GM08714 (cell line): ENCODE data around the gene ADGRV1.

Experiments
- H3K4me3 ChIP-seq: fragments of 200-500 bp; sonication (Bioruptor generic); 2 replicates; pipeline ENCODE4 v1.5.1; 2014; ENCODE audit warnings: mild to moderate bottlenecking, low read length, inconsistent platforms
- ZNF274 ChIP-seq: IDR thresholded peaks from 2 replicates; pipeline ENCODE4 v1.6.1; 2012; ENCODE audit warnings: mild to moderate bottlenecking, low read depth, low read length

The ADGRV1 gene

DNA sequence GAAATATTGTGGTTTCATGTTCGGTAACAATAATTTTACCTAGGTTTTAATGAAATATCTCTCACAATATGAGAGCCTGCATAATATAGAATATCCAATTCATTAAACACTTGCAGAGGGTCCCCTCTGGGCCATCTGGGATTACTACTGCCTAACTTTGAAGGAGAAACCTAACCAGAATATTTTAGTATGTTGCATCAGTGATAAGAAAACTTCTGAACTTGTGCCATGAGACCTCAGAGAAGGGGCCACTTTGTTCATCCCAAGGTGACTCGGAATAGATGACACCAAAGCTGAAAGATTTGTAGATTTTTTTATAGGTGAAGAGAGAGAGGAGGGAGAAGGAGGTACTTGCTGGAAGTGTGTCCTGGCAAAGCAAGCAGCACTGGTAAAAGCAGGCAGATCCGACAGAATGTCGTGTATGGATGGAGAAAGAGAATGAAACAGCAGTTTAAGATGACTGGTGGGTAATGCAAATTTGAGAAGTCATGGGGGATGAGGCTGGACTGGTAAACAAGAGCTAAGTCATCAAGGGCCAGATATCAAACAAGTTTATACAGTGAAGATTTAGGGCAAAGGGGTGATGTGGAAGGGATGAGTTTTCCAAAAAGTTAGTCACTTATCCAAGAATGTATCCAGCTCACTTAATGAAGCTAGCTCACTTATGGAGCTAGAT, 372.3 kb downstream of the ADGRV1 start:
- no peak overlapping the region for H3K4me3 ChIP-seq
- TF ChIP-seq ZNF274, result no peak

DNA sequence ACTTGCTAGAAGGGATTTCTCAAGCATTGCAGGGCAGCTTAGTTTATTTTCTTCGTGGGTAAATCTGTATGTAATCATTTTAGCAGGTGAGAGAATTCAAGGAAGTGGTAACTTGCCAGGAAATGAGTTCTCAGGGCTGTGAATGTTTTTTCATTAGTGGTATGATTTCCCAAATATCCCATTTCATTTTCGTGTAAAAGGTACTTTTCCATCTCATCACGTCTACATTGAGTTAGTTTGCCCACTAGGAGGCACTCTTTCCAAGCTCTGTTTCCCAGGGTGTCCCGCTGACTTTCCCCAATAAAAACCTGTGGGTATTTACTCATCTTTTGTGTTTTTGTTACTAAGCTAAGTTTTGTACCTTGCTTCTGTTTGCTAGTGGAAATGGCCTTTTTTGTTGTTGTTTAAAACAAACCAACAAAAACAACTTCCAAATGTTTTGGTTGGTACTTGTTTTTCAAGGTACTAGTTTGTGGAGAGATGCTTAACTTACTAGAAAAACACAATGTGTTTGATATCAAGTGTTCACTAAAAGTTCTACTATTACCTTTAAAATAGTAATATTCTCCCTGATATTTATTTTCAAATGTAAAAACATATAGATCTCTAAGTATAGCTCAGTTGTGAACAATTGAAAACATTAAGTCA, 373.6 kb downstream of the ADGRV1 start:
- no peak for TF ChIP-seq ZNF274
- no peak overlapping the region for H3K4me3 ChIP-seq

DNA sequence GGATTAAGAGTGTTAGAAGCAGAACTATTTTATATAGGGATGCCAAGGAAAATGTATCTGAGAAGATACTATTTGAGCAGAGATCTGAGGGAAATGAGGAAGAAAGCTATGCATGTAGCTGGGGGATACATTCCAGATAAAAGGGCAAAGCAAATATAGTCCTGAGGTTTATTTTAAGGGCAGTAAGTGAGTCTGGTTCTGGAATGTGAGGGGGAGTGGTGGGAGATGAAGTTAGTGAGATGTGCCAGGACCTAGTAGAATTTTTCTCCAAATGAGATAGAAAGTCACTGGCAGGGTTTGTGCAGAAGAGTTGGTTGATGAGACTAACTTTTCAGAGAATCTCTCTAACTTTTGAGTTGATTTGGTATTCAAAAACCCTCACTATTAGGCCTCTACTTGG, 374.7 kb downstream of the ADGRV1 start:
- TF ChIP-seq ZNF274, result no peak

DNA sequence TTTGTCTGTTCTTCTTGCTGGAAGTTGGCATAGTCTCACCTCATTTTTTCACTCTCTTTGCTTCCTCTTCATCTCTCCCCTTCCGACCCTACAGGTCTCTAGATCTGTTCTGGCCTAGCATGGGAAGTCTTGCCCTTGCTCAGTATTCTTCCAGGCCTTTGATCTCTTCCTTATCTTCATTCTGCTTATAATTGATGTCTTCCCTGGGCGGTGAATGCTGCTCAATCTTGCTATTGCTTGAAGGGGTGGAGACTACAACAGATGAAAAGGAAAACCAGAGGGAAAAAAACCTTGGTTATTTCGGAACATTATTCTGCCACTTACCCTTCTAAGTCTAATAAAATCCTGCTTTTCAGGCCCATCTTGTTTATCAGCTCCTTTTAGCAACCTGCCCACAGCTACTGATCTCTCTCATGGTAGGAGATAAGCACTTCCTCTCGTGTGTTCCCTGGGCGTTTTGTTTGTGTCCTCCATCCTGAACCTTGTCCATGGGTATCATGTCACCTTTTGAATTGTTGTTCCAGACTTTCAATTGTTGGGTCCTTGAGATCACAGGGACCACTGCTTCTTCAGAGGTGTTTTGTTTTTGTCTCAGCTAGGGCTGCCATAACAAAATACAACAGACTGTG, 375.6 kb downstream of the ADGRV1 start:
- no peak overlapping the region for H3K4me3 ChIP-seq
- TF ChIP-seq ZNF274, result no peak

More for the DNA sequence above, 374.7 kb downstream of the ADGRV1 start:
- H3K4me3 ChIP-seq, result no peak overlapping the region

DNA sequence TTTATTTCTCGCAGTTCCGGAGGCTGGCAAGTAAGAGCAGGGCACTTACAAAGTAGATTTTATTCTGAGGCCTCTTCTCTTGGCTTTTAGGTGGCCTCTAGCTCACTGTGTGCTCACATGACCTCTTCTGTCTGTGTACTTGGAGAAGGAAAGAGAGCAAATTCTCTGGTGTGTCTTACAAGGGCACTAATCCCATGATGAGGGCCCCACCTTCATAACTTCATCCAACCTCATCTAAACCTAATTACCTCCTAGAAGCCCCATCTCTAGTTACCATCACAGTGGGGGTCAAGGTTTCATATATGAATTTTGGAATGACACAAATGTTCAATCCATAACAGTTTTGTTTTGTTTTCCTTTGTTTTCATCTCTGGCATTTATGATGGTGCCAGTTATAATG, 376.1 kb downstream of the ADGRV1 start:
- H3K4me3 ChIP-seq, result no peak overlapping the region
- no peak for TF ChIP-seq ZNF274

DNA sequence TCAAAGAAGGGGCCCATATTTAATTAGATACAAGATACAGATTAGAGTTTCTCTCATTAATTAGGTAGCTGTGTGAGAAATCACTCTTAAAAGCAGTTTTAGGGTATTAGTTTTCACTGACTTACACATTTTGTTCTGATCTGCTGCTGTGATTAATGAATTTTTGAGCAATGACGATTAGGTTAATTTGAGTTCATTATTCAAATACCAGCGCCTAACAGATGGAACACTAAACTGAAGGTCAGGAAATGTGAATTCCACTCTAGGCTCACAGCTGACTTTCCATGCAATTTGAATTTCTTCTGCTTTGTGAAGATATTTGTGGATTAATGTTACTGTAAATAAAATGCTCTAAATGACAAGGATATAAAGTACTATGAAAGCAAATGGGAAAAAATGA, 380.6 kb downstream of the ADGRV1 start:
- no peak overlapping the region for H3K4me3 ChIP-seq
- no peak for TF ChIP-seq ZNF274

DNA sequence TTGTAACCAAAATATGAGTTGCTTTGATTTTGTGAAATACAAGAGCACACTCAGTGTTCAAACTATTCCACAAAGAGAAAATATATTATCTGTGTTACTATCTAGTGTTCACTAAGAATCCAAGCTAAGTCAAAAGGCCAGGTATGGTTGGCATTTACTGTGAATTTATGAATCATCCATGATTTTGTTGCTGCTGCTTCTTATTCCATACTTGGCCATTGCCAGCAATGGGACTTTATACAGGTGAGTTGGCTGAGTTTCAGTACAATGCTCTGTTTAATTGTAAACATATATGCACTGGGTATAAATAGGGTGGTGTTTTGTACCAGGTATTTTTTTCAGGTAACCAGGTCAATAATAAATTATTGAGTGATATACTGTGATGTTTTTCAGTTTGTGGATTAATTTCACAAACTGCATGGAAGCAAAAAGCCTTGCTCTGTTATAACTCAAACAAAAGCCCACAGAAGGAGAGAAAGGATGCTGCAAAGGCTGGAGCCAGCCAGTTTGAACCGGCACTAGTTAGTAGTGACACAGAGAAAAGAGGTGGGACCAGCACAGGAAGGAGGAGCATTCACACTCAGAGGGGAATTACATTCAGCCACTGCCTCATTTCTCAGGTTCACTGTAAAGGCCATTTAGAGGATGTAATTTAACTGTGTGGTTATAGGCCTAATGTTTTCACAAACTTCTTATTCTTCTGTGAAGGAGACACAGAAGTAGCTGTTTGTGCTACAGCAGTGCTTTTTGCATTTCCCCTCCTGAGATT, 381.8 kb downstream of the ADGRV1 start:
- no peak overlapping the region for H3K4me3 ChIP-seq
- TF ChIP-seq ZNF274, result no peak

DNA sequence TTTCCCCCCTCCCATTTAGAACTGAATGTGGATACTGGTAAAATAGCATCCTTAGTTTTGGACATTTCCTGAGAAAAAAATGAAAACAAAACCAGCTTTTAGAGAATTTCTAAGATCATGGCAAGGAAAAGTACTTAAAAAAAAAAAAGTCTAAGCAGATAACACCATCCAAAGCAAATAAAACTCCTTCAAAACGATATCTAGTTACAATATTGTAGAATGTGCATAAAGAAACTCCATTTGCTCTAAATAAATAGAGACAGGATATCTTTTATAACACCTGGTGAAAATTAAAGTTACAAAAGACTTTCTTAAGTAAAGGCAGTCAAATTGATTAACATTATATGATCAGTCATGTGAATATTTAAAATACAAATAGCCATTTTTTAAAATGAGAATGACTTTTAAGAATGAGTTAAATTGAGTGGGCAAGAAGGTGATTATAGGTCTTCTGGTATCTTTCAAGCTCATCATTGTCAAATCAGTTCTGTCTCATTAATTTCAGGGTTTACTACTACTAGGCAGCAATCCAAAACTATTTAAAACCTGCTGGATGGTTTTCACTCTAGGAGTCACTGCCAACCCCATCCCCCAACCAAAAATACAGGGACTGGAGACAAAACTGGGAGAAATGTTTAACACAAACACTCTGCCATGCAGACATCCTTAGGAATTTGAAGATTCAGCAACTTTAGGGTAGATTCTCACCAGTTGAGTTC, 382.6 kb downstream of the ADGRV1 start:
- TF ChIP-seq ZNF274, result no peak
- H3K4me3 ChIP-seq, result no peak overlapping the region

DNA sequence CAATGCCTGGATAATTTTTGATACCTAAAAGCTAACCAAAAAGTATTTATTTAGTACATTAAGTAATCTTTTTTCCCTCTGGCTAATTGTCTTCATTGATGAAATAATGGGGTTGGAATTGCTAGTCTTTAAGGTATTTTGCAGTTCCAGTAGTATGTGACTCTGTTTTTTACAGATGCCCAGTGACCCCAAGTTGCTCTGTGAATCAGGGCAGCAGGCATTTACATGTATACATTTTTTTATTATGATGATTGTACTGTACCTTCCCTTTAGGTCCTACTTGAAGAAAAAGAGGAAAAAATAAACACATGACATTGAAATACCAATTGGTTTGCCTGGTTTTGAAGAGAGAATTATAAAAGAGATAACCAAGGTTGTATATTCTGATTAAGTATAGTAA, 385.5 kb downstream of the ADGRV1 start:
- H3K4me3 ChIP-seq, result no peak overlapping the region
- no peak for TF ChIP-seq ZNF274

DNA sequence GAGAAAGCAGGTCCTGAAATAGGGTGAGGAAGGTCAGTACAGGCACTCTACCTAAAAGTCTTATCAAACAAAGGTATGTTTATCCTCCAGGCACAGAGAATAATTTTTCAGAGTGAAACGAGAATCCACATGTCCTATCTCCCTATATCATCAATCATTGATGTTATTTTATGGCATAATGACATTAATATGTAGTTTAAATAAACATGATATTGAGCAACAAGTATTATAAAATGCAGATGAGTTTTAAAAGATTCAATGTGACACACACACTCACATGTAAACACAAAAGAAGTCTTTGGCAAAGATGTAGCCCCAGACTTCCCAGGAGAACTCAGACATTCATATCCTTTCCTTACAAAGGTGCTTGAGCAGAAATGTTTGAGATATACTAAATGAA, 389.1 kb downstream of the ADGRV1 start:
- no peak for TF ChIP-seq ZNF274
- H3K4me3 ChIP-seq, result no peak overlapping the region

DNA sequence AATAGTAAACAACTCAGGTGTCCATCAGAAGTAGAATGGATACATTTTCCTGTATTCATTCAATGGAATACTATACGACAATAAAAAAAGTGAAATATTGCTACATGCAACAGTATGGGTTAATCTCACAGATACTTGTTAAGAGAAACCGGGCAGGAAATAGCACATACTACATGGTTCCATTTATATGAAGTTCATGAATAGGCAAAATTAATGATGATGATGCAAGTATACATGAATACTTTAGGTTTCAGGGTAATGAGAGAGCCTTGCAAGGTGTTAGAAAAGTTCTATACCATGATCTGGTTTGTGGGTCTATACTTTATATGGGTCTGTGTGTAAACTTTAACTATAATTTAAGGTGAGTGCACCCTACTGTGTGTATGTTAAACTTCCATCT, 390.4 kb downstream of the ADGRV1 start:
- H3K4me3 ChIP-seq, result no peak overlapping the region
- no peak for TF ChIP-seq ZNF274

DNA sequence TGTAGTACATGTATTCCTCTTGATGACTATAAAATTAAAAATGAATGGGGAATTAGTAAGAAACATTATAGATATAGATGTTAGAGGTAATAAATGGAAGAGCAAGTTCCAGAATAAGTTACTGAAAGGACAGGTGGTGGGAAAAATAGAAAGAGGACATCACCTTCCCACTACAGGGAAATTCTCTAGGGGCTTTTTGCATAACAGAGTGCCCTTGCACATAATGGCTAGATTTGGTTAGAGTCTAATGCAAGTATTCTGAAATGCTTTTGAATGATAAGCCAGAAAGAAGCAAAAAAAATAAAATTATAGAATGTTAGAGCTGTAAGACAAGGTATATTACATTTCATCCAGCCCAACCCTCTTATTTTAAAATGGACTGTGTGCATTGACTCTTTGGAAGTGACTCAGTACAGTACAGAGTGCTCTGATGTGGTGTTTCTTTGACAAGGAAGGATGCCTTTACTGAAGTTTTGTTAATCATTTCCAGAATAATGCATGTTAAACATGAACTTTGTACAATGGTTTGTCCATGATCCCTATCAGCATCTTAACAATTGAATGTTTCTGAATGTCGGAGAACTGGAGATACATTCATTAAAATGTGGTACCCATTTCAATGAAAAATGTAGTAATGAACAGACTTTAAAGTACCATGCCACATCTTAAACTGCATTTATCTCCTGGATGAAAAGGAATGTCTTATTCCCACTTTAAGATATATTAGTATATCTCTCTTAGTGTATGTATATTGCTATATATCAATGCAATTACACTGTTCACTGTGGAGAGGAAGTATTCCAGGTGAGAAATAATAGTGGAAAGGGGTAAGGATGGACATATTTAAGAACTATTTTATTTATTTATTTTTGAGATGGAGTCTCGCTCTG, 391.1 kb downstream of the ADGRV1 start:
- TF ChIP-seq ZNF274, result no peak
- no peak overlapping the region for H3K4me3 ChIP-seq

DNA sequence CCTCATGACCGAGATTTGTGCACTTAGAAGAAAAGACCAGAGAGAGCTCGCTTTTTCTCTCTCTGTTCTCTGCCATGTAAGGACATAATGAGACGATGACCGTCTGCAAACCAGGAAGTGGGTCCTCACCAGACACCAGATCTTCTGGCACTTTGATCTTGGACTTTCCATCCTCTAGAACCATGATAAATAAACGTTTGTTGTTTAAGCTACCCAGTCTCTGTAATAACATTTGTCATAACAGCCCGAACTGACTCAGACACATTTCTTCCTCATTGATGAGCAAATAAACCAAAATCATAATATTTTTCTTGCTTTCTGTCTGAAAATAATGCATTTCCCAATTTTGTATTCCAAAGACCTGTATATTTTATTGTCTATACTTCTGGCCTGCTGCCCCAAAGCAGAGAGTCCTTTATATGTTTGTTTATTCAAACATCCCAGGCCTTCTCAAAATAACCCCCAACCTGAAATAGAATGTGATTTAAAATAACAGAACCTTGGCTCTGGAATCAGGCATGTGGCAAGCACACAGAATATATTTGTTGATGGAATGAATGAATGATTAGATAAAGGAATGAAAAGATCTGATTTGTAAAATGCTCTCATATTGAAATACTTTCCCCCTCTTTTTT, 396.5 kb downstream of the ADGRV1 start:
- TF ChIP-seq ZNF274, result no peak

More for the DNA sequence above, 396.5 kb downstream of the ADGRV1 start:
- no peak overlapping the region for H3K4me3 ChIP-seq
